SK-N-SH (cell line): ENCODE measurements around the gene SEPTIN2.

Experiments used
- EP300 ChIP-seq, 2 experiments: IDR thresholded peaks; 2 replicates each; pipeline versions ENCODE4 v1.4.0 to v1.6.1; 2012; ENCODE audit warnings: borderline replicate concordance in 1 of 2, low read depth in 1 of 2, low read length in 1 of 2
- EZH2phosphoT487 ChIP-seq: fragments of 200-600 bp; sonication (generic); IDR thresholded peaks from 2 replicates; pipeline ENCODE4 v1.6.1; 2017; ENCODE audit warnings: low read depth, mixed run types, mild to moderate bottlenecking, antibody characterized with exemption, moderate library complexity, borderline replicate concordance
- POLR2AphosphoS5 ChIP-seq: IDR thresholded peaks from 2 replicates; pipeline ENCODE4 v1.6.1; 2012; ENCODE audit warnings: low read depth, low read length
- TF ChIP-seq, protein P1 (sequence below): IDR thresholded peaks from 2 replicates; pipeline ENCODE4 v1.4.0; 2012; ENCODE audit warnings: low read depth
- TF ChIP-seq, protein P2 (sequence below): fragments of 200-600 bp; sonication (generic); IDR thresholded peaks from 2 replicates; pipeline ENCODE4 v1.6.1; 2017; ENCODE audit warnings: antibody characterized with exemption, mild to moderate bottlenecking, moderate library complexity
- TF ChIP-seq, protein P3 (sequence below): fragments of 150-350 bp; IDR thresholded peaks from 2 replicates; pipeline ENCODE4 v1.6.1; 2016; ENCODE audit warnings: mild to moderate bottlenecking, low read depth, low read length

DNA sequence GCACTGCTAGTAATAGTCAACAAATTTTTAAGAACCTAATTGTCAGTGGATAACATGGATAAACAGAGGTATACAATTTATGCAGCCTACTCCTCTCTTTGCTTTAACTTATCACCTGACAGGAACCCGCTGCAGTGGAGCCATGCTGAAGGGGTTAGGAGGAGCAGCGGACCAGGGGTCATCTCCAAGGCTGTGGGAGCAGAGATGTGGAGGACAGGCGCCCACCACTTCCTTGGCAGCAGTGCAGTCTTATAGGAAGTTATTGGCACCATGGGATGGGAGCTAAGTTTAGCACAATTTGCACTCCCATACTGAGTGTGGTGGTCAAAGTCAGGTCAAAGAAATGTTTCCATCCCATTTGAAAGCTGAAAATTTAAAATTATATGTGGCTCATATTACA, 35.9 kb upstream of the SEPTIN2 start:
- TF ChIP-seq POLR2AphosphoS5: no peak
- TF ChIP-seq, protein P1, sequence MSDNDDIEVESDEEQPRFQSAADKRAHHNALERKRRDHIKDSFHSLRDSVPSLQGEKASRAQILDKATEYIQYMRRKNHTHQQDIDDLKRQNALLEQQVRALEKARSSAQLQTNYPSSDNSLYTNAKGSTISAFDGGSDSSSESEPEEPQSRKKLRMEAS: no peak
- TF ChIP-seq, protein P2, sequence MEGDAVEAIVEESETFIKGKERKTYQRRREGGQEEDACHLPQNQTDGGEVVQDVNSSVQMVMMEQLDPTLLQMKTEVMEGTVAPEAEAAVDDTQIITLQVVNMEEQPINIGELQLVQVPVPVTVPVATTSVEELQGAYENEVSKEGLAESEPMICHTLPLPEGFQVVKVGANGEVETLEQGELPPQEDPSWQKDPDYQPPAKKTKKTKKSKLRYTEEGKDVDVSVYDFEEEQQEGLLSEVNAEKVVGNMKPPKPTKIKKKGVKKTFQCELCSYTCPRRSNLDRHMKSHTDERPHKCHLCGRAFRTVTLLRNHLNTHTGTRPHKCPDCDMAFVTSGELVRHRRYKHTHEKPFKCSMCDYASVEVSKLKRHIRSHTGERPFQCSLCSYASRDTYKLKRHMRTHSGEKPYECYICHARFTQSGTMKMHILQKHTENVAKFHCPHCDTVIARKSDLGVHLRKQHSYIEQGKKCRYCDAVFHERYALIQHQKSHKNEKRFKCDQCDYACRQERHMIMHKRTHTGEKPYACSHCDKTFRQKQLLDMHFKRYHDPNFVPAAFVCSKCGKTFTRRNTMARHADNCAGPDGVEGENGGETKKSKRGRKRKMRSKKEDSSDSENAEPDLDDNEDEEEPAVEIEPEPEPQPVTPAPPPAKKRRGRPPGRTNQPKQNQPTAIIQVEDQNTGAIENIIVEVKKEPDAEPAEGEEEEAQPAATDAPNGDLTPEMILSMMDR: no peak
- TF ChIP-seq EZH2phosphoT487: no peak
- TF ChIP-seq, protein P3, sequence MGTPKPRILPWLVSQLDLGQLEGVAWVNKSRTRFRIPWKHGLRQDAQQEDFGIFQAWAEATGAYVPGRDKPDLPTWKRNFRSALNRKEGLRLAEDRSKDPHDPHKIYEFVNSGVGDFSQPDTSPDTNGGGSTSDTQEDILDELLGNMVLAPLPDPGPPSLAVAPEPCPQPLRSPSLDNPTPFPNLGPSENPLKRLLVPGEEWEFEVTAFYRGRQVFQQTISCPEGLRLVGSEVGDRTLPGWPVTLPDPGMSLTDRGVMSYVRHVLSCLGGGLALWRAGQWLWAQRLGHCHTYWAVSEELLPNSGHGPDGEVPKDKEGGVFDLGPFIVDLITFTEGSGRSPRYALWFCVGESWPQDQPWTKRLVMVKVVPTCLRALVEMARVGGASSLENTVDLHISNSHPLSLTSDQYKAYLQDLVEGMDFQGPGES: no peak
- no peak for TF ChIP-seq EP300 (IDR thresholded peaks at IDR 0.05; ENCODE audit: borderline replicate concordance in 1 of 2, low read depth in 1 of 2, low read length in 1 of 2)
